ENCODE measurements around the gene ARL2BP. TPM values are rescaled to one million over a fixed set of nuclear protein-coding genes. Genes with fewer than 3 reads are reported as not detected.

ARL2BP gene
- total and polyA plus RNA-seq, 2 of the 4 experiments (the other 2 are of a cell fraction), result 46.9 to 73.7 TPM

GRCh38 chr16:57216968-57217367 lies 28.1 kb upstream of the ARL2BP start:
- in situ Hi-C loops (cut with MboI; ENCODE audit: low sequenced_read_pairs) (no loop called here), intact Hi-C loops (cut with micrococcal nuclease) (no loop called here), dilution Hi-C loops (cut with HindIII; ENCODE audit: low sequenced_read_pairs, unreplicated experiment) (no loop called here)
- Histone ChIP-seq H3K79me1 (ENCODE audit: low read depth in 1 of 2, low read length in 2 of 2) (peaks cover 6 to 11% of the 10 kb centered on the region in 2 experiments; a peak in 2 of 4 replicates), H4K91ac (ENCODE audit: insufficient read depth, low read depth, low read length) (no peak overlapping the region), H2AK9ac (replicated peaks; ENCODE audit: low read depth, low read length, poor library complexity) (no peak overlapping the region), H2BK5ac (ENCODE audit: low read depth, low read length, poor library complexity, severe bottlenecking) (no peak overlapping the region), H3K36me3 (ENCODE audit: control insufficient read depth, insufficient read depth, low read length) (peaks cover 52% of the 10 kb centered on the region), H3K56ac (ENCODE audit: extremely low read depth, insufficient read depth, low read length) (no peak overlapping the region), H3K18ac (ENCODE audit: low read depth, low read length) (no peak overlapping the region), H2BK20ac (ENCODE audit: low read depth, low read length) (no peak overlapping the region), H3K14ac (replicated peaks; ENCODE audit: low read depth, low read length) (no peak overlapping the region), H2AK5ac (ENCODE audit: low read depth, low read length) (no peak overlapping the region), H3K27ac (ENCODE audit: insufficient read depth, low read length) (no peak overlapping the region), H3K4ac (ENCODE audit: low read depth, low read length) (no peak overlapping the region), H2BK15ac (ENCODE audit: low read depth, low read length) (no peak overlapping the region), H3K4me1 (ENCODE audit: control insufficient read depth, insufficient read depth, low read length) (no peaks in the 10 kb centered on the region), H4K20me1 (ENCODE audit: insufficient read depth, low read length) (no peaks in the 10 kb centered on the region), H2BK120ac (ENCODE audit: low read depth, low read length) (no peak overlapping the region), H4K5ac (ENCODE audit: low read depth, low read length) (no peak overlapping the region), H3K23ac (ENCODE audit: low read depth, low read length) (no peak overlapping the region), H4K8ac (ENCODE audit: low read depth in 2 of 2, low read length in 2 of 2) (no peak overlapping the region), H3K9me1 (ENCODE audit: insufficient read depth, low read length) (no peaks in the 10 kb centered on the region), H2AFZ (replicated peaks; ENCODE audit: low read length, poor library complexity) (no peak overlapping the region), H3K4me2 (ENCODE audit: low read depth, low read length) (no peak overlapping the region), H3K9me3 (ENCODE audit: control insufficient read depth, insufficient read depth, low read length) (peaks cover 26% of the 10 kb centered on the region), H3K9ac (ENCODE audit: low read depth, low read length) (no peak overlapping the region), H3K27me3 (ENCODE audit: control insufficient read depth, insufficient read depth, low read length) (no peaks in the 10 kb centered on the region), H3K4me3 (ENCODE audit: insufficient read depth, low read depth, low read length) (no peak overlapping the region)
- DNase-seq (no peak), ATAC-seq (ENCODE audit: low read depth) (no peak)
- BruUV-seq (replicated peaks), result no TSS peak
- CTCF ChIA-PET, result no interaction called here
- POLR2A ChIA-PET (ENCODE audit: unreplicated experiment), result no interaction called here
- no CpG with 5 or more reads among the region's 2 CpGs for WGBS, 2 experiments (ENCODE audit: extremely low coverage in 2 of 2, insufficient read length in 1 of 2)
- no peak for TF ChIP-seq MAZ (IDR thresholded peaks at IDR 0.05; ENCODE audit: borderline replicate concordance, low read depth, low read length)
- no peak for TF ChIP-seq FOS (IDR thresholded peaks at IDR 0.05; ENCODE audit: low read depth, low read length)
- no peak for TF ChIP-seq NFE2L2 (IDR thresholded peaks at IDR 0.05; ENCODE audit: low read depth, low read length)
- TF ChIP-seq BHLHE40 (IDR thresholded peaks at IDR 0.05; ENCODE audit: low read depth, low read length), result no peak
- TF ChIP-seq SMC3 (IDR thresholded peaks at IDR 0.05; ENCODE audit: low read depth, low read length), result no peak
- TF ChIP-seq RCOR1 (IDR thresholded peaks at IDR 0.05; ENCODE audit: insufficient replicate concordance, low read length), result no peak
- no peak for TF ChIP-seq POLR2A (IDR thresholded peaks at IDR 0.05; ENCODE audit: low read depth, low read length)
- TF ChIP-seq MXI1 (IDR thresholded peaks at IDR 0.05; ENCODE audit: borderline replicate concordance, low read depth, low read length), result no peak
- TF ChIP-seq USF2 (IDR thresholded peaks at IDR 0.05; ENCODE audit: low read depth, low read length), result no peak
- no peak for TF ChIP-seq RAD21 (IDR thresholded peaks at IDR 0.05; ENCODE audit: low read length)
- no peak for TF ChIP-seq CTCF (conservative IDR thresholded peaks at IDR 0.05; ENCODE audit: low read depth, low read length)
- no peak for TF ChIP-seq CHD1 (IDR thresholded peaks at IDR 0.05; ENCODE audit: low read depth, low read length)
- TF ChIP-seq, protein P1, sequence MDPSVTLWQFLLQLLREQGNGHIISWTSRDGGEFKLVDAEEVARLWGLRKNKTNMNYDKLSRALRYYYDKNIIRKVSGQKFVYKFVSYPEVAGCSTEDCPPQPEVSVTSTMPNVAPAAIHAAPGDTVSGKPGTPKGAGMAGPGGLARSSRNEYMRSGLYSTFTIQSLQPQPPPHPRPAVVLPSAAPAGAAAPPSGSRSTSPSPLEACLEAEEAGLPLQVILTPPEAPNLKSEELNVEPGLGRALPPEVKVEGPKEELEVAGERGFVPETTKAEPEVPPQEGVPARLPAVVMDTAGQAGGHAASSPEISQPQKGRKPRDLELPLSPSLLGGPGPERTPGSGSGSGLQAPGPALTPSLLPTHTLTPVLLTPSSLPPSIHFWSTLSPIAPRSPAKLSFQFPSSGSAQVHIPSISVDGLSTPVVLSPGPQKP (IDR thresholded peaks at IDR 0.05; ENCODE audit: borderline replicate concordance, low read depth, low read length), result no peak
- TF ChIP-seq RFX5 (IDR thresholded peaks at IDR 0.05; ENCODE audit: low read depth, low read length), result no peak
- no peak for TF ChIP-seq MAFK (IDR thresholded peaks at IDR 0.05; ENCODE audit: low read depth, low read length)
- TF ChIP-seq CEBPB (IDR thresholded peaks at IDR 0.05; ENCODE audit: low read depth, low read length), result no peak
